SK-N-SH (cell line): ENCODE results near the gene ANKRD36C. TPM values are rescaled to one million over a fixed set of nuclear protein-coding genes. Genes with fewer than 3 reads are reported as not detected.
"Not testable (repeated sequence)": the region's sequence is repeated elsewhere in the genome, so short reads cannot be mapped to it uniquely, and the experiment has no call there.

Experiments used
- CTCF ChIA-PET: fragments of 300-600, 350-600 bp; formaldehyde crosslinking; extraction: SDS; loops from one replicate; lab custom pipeline; 2021; lab: Yijun Ruan, JAX
- POLR2A ChIA-PET: fragments of 350-600 bp; sonication (Branson Sonifier 250); formaldehyde crosslinking; extraction: SDS; loops from one replicate; lab custom pipeline; 2020; ENCODE audit warnings: antibody characterized with exemption, inconsistent platforms; lab: Yijun Ruan, JAX
- DNase-seq: peaks from one replicate; pipeline ENCODE4 v3.0.0; 2012
- H2AFZ ChIP-seq: fragments of 200-600 bp; sonication (generic); 2 replicates; pipeline ENCODE4 v1.8.1; 2016; ENCODE audit warnings: antibody characterized with exemption, mild to moderate bottlenecking, low read depth
- H3F3A ChIP-seq: fragments of 200-600 bp; sonication (generic); replicated peaks from 2 replicates; pipeline ENCODE3; 2016; ENCODE audit warnings: antibody characterized with exemption, mild to moderate bottlenecking; ENCODE audit not compliant: insufficient read depth
- H3K27ac ChIP-seq, 2 experiments: fragments of 200-500 bp in 1 of 2; fragments of 200-600 bp in 1 of 2; sonication (Bioruptor generic) in 1 of 2; sonication (generic), shearing (Covaris generic) in 1 of 2; 2 replicates each; pipeline versions ENCODE4 v1.5.1 to v1.6.1; 2014 to 2016; ENCODE audit warnings: low read depth in 2 of 2, inconsistent platforms in 1 of 2, low read length in 1 of 2, mild to moderate bottlenecking in 1 of 2, mixed read lengths in 1 of 2
- H3K27me3 ChIP-seq: fragments of 200-600 bp; sonication (generic), shearing (Covaris generic); 2 replicates; pipeline ENCODE4 v1.6.1; 2016; ENCODE audit warnings: mixed run types; ENCODE audit not compliant: insufficient read depth
- H3K36me3 ChIP-seq, 2 experiments: fragments of 200-500 bp in 1 of 2; fragments of 200-600 bp in 1 of 2; sonication (Bioruptor generic) in 1 of 2; sonication (generic) in 1 of 2; replicated peaks in 1 of 2; 2 replicates each; pipeline versions ENCODE3 to v1.5.1; 2014 to 2016; ENCODE audit warnings: low read length in 1 of 2, mild to moderate bottlenecking in 1 of 2; ENCODE audit not compliant: insufficient read depth in 2 of 2, control insufficient read depth in 1 of 2
- H3K4me1 ChIP-seq, 2 experiments: fragments of 200-500 bp in 1 of 2; fragments of 200-600 bp in 1 of 2; sonication (Bioruptor generic) in 1 of 2; sonication (generic), shearing (Covaris generic) in 1 of 2; 2 replicates each; pipeline versions ENCODE4 v1.5.1 to v1.6.1; 2014 to 2016; ENCODE audit warnings: low read depth in 1 of 2, low read length in 1 of 2, mixed run types in 1 of 2; ENCODE audit not compliant: insufficient read depth in 2 of 2, control insufficient read depth in 1 of 2
- H3K4me2 ChIP-seq: fragments of 200-600 bp; sonication (generic), shearing (Covaris generic); 2 replicates; pipeline ENCODE4 v1.6.1; 2017; ENCODE audit warnings: mixed run types
- H3K4me3 ChIP-seq, 2 experiments: fragments of 200-500 bp in 1 of 2; fragments of 200-600 bp in 1 of 2; sonication (Bioruptor generic) in 1 of 2; sonication (generic), shearing (Covaris generic) in 1 of 2; 2 replicates each; pipeline versions ENCODE4 v1.5.1 to v1.8.1; 2014 to 2016; ENCODE audit warnings: low read depth in 2 of 2, inconsistent platforms in 1 of 2, low read length in 1 of 2, mild to moderate bottlenecking in 1 of 2, mixed read lengths in 1 of 2, moderate library complexity in 1 of 2
- H3K79me2 ChIP-seq: fragments of 200-600 bp; sonication (generic); 2 replicates; pipeline ENCODE4 v1.8.1; 2017; ENCODE audit warnings: mild to moderate bottlenecking; ENCODE audit not compliant: insufficient read depth
- H3K9ac ChIP-seq: fragments of 200-600 bp; sonication (generic); 2 replicates; pipeline ENCODE4 v1.6.1; 2017; ENCODE audit warnings: mixed run types
- H3K9me2 ChIP-seq: fragments of 200-600 bp; sonication (generic); 2 replicates; pipeline ENCODE4 v1.6.1; 2017; ENCODE audit warnings: mixed run types
- H3K9me3 ChIP-seq: fragments of 200-600 bp; sonication (generic); 2 replicates; pipeline ENCODE4 v1.6.1; 2017; ENCODE audit warnings: mixed run types, mild to moderate bottlenecking, moderate library complexity
- H4K20me1 ChIP-seq: fragments of 200-600 bp; sonication (generic); 2 replicates; pipeline ENCODE4 v1.6.1; 2017; ENCODE audit warnings: mild to moderate bottlenecking, mixed run types; ENCODE audit not compliant: insufficient read depth
- CTCF ChIP-seq: fragments of 200-600 bp; sonication (generic); IDR thresholded peaks from 2 replicates; pipeline ENCODE4 v1.6.1; 2017; ENCODE audit warnings: antibody characterized with exemption, mild to moderate bottlenecking, moderate library complexity
- WGBS: methylation state at CpG from one replicate; pipeline ENCODE4 v1.1.6; 2017; ENCODE audit warnings: low lambda C conversion rate; 5-methylcytosine and 5-hydroxymethylcytosine counted together
- polyA plus RNA-seq, 3 experiments: library from polyadenylated mRNA; depleted of rRNA; stranded (reverse); fragments of >200 nt; gene quantifications; 2 replicates each; pipeline ENCODE4 v1.2.3, GENCODE V29; 2012

ANKRD36C gene
- polyA plus RNA-seq, 1 of the 3 experiments (the other 2 are of a cell fraction): 1.8 TPM

- H4K20me1 ChIP-seq, H3K9me3 ChIP-seq, H3K9ac ChIP-seq, H3K4me2 ChIP-seq, DNase-seq, H3K36me3 ChIP-seq, H3K4me3 ChIP-seq, H3K79me2 ChIP-seq, H3K4me1 ChIP-seq, H2AFZ ChIP-seq, H3F3A ChIP-seq, H3K9me2 ChIP-seq, H3K27me3 ChIP-seq, POLR2A ChIA-PET, H3K27ac ChIP-seq: not testable (repeated sequence)
- 57% methylated on average over 1 of the region's 1 CpG for WGBS
- CTCF ChIA-PET: interaction anchor here (1.3 to 3.0 kb wide), 3 partner anchors 10 to 162 kb away, joined by 6 to 11 read pairs (median 8); partner anchors contain the start of gene ADRA2B
Measured at GRCh38 chr2:96012792-96013264, 21.2 kb upstream of the ANKRD36C start.

- H3K79me2 ChIP-seq, H3K4me2 ChIP-seq, DNase-seq, POLR2A ChIA-PET, H4K20me1 ChIP-seq, H3K9me2 ChIP-seq, H3K36me3 ChIP-seq, H3K9ac ChIP-seq, H2AFZ ChIP-seq, H3F3A ChIP-seq, H3K9me3 ChIP-seq, H3K4me1 ChIP-seq, H3K27me3 ChIP-seq, H3K4me3 ChIP-seq, H3K27ac ChIP-seq: not testable (repeated sequence)
- 89% methylated on average over 7 of the region's 8 CpGs for WGBS
- CTCF ChIA-PET: interaction anchor here (1.3 to 3.0 kb wide), 3 partner anchors 10 to 162 kb away, joined by 6 to 11 read pairs (median 8); partner anchors contain the start of gene ADRA2B
Measured at GRCh38 chr2:96012086-96012791, 20.6 kb upstream of the ANKRD36C start.

GRCh38 chr2:96011129-96011455, 19.5 kb upstream of the ANKRD36C start:
- H2AFZ ChIP-seq, CTCF ChIA-PET, H3K9me3 ChIP-seq, H3K27ac ChIP-seq, H3K4me1 ChIP-seq, H3K27me3 ChIP-seq, POLR2A ChIA-PET, H3F3A ChIP-seq, H3K9ac ChIP-seq, H4K20me1 ChIP-seq, DNase-seq, H3K36me3 ChIP-seq, H3K9me2 ChIP-seq, H3K79me2 ChIP-seq: not testable (repeated sequence)
- WGBS: 56% methylated on average over 3 of the region's 4 CpGs
- TF ChIP-seq CTCF: peak; percentile 44
- peak overlapping the region; percentile 59; the same call in 1 of the 2 replicates for H3K4me2 ChIP-seq
- H3K4me3 ChIP-seq: peak overlapping the region; percentile 31 to 39; a peak in 3 of 4 replicates

GRCh38 chr2:96010320-96011128, 18.9 kb upstream of the ANKRD36C start:
- H3K36me3 ChIP-seq, H3K27ac ChIP-seq, H4K20me1 ChIP-seq, H3F3A ChIP-seq, H3K79me2 ChIP-seq, H3K27me3 ChIP-seq, H3K9me2 ChIP-seq, H3K9me3 ChIP-seq, H3K4me1 ChIP-seq: not testable (repeated sequence)
- ChIA-PET CTCF (interaction anchor here (1.3 to 2.7 kb wide), 4 partner anchors 12 to 164 kb away, joined by 6 to 14 read pairs (median 9); partner anchors contain the start of gene ADRA2B), POLR2A (interaction anchor here (1.0 kb wide), 1 partner anchor 137 kb away, joined by 3 read pairs; no protein-coding TSS in a partner anchor)
- peak; percentile 89 for DNase-seq
- peak overlapping the region; percentile 46 to 60 for H3K4me3 ChIP-seq
- H3K4me2 ChIP-seq: peak overlapping the region; percentile 78
- peak overlapping the region; percentile 65 for H3K9ac ChIP-seq
- no CpG with 5 or more reads among the region's 65 CpGs for WGBS
- peak overlapping the region; percentile 84; the same call in 1 of the 2 replicates for H2AFZ ChIP-seq

GRCh38 chr2:96009833-96010232, 18.2 kb upstream of the ANKRD36C start:
- H2AFZ ChIP-seq: peak overlapping the region; percentile 84; the same call in 1 of the 2 replicates
- peak overlapping the region; percentile 65 for H3K9ac ChIP-seq
- POLR2A ChIA-PET: interaction anchor here (1.0 kb wide), 1 partner anchor 138 kb away, joined by 3 read pairs; no protein-coding TSS in a partner anchor
- not testable (repeated sequence) for H3K9me2 ChIP-seq, H3K27ac ChIP-seq, H4K20me1 ChIP-seq, H3K36me3 ChIP-seq, H3K4me1 ChIP-seq, H3F3A ChIP-seq, DNase-seq, H3K27me3 ChIP-seq, H3K9me3 ChIP-seq, H3K79me2 ChIP-seq
- CTCF ChIA-PET: interaction anchor here (1.3 to 2.7 kb wide), 4 partner anchors 13 to 165 kb away, joined by 6 to 14 read pairs (median 9); partner anchors contain the start of gene ADRA2B
- peak overlapping the region; percentile 78 for H3K4me2 ChIP-seq
- H3K4me3 ChIP-seq: peak overlapping the region; percentile 46 to 60
- 38% methylated on average over 9 of the region's 10 CpGs for WGBS
